ENCODE measurements around the gene SH3D19.
A peak's percentile ranks its signal among the peaks of the same experiment; 100 is the strongest.

The SH3D19 gene

DNA sequence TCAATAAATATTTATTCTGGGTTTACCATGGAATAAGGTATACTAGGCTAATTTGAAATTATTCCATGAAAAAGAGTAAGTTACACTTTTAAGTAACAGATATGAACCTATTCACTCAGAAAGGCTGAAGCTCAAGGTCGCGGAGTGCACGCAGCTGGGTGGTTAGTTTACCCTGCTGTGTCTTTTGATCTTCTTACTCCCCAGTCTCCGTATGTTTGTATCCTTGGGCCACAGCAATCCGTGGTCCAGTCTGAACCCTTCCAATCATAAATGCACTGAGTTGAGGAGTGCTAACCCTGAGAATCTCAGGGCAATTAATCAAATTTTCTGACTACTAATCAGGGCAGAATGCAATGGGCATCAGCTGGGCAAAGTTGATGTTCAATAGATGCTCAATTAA, 192.1 kb downstream of the SH3D19 start:
- H3K4me3 ChIP-seq (ENCODE audit: low read depth, low read length), result no peak overlapping the region
- no peak for DNase-seq (ENCODE audit: low read depth)

DNA sequence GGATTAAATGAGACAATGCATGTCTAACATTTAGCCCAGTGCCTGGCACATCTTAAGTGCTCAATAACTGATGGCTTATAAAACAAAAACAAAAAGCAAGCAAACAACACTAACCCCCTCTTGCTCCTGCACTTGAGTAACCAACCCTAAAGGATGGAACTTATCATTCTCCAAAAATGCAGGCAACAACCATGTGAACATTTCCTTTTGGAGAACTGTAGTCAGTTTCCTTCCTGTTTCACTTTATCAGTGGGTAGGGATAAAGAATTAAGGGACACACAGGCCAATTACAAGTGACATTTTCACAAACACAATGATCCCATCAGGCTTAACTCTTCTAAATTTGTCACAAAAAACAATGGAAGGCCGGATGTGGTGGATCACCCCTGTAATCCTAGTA, 195.6 kb downstream of the SH3D19 start:
- DNase-seq (ENCODE audit: low read depth), result no peak
- H3K4me3 ChIP-seq (ENCODE audit: low read depth, low read length), result no peak overlapping the region

GRCh38 chr4:151117371-151117962, 207.9 kb downstream of the SH3D19 start:
- no peak overlapping the region for H3K4me3 ChIP-seq (ENCODE audit: low read depth, low read length)
- DNase-seq (ENCODE audit: low read depth), result peak; percentile 30

DNA sequence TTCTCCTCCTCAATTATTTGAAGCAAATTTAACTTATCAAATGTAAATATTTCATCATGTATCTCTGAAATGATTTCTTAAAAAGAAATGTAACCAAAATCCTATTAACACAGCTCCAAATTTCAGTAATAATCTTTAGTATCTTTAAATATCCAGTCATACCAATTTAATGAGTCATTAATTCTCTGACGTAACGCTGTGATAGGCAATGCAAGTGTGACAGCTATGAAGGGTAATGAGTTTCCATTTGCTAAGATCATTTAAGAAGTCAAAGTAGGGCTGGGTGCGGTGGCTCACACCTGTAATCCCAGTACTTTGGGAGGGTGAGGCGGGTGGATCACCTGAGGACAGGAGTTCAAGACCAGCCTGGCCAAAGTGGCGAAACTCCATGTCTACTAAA, 210.4 kb downstream of the SH3D19 start:
- DNase-seq (ENCODE audit: low read depth), result no peak

GRCh38 chr4:151114338-151114737, 211.1 kb downstream of the SH3D19 start:
- H3K4me3 ChIP-seq (ENCODE audit: low read depth, low read length), result no peak overlapping the region
- DNase-seq (ENCODE audit: low read depth), result no peak

More for the DNA sequence above, 210.4 kb downstream of the SH3D19 start:
- no peak overlapping the region for H3K4me3 ChIP-seq (ENCODE audit: low read depth, low read length)

DNA sequence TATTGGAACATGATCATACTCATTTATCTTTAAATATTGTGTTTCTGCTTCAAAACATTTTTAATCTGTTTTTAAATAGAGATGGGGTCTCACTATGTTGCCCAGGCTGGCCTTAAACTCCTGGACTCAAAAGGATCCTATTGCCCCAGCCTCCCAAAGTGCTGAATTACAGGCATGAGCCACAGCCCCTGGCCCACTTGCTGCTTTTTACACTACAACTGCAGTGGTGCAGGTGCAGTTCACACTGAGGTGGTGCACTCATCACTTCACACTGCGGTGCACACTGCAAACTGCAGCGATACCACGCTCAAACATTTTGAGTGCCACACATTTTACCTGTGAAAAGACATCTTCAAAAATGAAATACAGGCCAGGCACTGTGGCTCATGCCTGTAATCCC, 215.2 kb downstream of the SH3D19 start:
- DNase-seq (ENCODE audit: low read depth), result no peak
- no peak overlapping the region for H3K4me3 ChIP-seq (ENCODE audit: low read depth, low read length)

- no peak overlapping the region for H3K4me3 ChIP-seq (ENCODE audit: low read depth, low read length)
- no peak for DNase-seq (ENCODE audit: low read depth)
Observed at GRCh38 chr4:151107063-151107462, 218.3 kb downstream of the SH3D19 start.

GRCh38 chr4:151105454-151106032, 219.9 kb downstream of the SH3D19 start:
- DNase-seq (ENCODE audit: low read depth), result no peak
- H3K4me3 ChIP-seq (ENCODE audit: low read depth, low read length), result no peak overlapping the region

- H3K4me3 ChIP-seq (ENCODE audit: low read depth, low read length), result no peak overlapping the region
- DNase-seq (ENCODE audit: low read depth), result no peak
Observed at GRCh38 chr4:151104621-151105020, 220.8 kb downstream of the SH3D19 start.

DNA sequence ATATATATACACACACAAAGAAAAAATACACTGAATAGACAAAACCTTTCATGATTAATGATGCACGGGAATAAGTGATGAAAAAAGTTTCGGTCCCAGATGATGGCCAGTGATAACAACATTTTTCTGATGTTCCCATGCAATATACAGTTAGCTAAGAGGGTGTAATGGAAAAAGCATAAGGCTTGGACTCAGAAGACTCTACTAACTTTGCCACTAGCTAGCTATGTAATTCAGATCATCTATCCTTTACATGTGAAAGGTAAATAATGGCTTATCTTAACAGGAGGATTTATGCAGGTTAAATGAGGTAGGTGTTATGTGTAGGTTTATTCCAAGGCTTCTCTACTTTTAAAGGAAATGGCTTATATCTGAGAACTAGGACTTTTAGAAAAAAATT, 221.6 kb downstream of the SH3D19 start:
- H3K4me3 ChIP-seq (ENCODE audit: low read depth, low read length), result no peak overlapping the region
- DNase-seq (ENCODE audit: low read depth), result no peak

DNA sequence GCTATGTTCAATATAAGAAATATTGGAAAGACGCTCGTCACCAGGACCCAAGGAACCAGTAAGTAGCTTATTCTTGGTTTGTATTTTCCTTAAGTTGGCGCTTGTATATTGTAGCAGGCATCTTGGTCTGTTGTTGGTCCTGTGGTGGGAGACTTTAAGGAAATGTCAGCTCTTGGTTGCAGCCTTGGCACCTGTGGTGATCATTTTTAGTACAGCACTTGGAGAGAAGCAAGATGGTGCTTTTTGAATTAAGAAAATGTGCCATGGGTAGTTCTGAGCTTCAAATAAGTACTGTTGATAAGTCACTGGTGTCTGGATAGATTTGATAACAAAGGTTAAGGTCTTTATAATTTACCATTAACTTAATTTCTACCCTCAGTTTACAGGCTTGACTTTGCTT, 224.9 kb downstream of the SH3D19 start:
- peak overlapping the region; percentile 100 for H3K4me3 ChIP-seq (ENCODE audit: low read depth, low read length)

DNA sequence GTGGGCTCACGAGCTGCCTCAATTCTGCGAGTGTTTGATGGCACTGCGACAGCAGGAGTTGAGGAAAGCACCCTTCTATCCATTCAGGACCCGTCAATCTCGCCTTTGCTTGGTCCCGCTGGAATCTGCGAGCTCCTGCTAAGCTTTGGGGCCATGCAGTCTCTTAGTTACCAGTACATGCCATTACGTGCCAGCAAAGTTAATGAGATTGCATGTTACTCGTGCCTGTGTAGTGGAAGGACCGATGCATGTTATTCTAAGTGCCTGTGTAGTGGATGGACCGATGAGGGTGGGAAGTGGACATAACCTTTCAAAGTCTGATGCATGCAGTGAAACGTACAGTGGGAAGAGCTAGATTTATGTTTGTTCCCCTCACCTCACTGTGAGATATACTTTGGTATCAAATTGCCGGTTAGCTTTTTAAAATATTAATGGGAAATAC, 225.4 kb downstream of the SH3D19 start:
- peak overlapping the region; percentile 100 for H3K4me3 ChIP-seq (ENCODE audit: low read depth, low read length)
- no peak for DNase-seq (ENCODE audit: low read depth)

More for the DNA sequence above, 224.9 kb downstream of the SH3D19 start:
- DNase-seq (ENCODE audit: low read depth), result no peak

DNA sequence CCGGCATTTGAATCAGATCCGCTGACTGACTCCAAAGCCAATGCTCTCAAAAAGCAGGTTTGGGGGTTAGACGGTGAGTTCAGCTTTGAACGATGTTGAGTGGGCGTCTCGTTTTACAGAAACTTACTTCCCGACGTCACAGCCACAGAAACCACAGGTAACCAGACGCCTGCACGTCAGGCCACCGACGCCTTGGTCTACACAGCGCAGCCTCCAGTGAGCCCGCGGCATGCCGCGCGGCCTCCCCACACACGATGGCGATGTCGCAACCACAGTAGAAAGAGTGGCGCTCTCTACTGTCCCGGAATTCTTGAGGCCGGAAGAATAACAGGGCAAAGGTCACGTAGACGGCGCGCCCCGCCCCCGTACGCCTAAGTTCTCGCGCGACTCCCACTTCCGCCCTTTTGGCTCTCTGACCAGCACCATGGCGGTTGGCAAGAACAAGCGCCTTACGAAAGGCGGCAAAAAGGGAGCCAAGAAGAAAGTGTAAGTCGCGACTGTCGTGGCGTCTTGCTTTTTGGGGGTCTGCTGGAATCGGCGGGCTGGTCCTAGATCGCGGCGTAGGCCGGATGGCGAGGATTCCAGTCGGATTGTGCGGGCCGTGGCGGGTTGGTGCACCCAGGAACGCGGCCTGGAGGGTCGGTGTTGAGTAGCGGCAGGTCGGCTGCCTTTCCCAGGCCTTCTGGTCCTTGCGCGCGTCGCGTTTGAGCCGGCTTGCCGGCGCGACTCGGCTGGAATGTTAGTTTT, 226.0 kb downstream of the SH3D19 start, which contains the start of gene RPS3A:
Gene RPS3A, plus strand, starts transcription at position 400 of the 747 bp plus-strand sequence. Its CDS starts 25 bp downstream, at position 425.
- peak; percentile 94 for DNase-seq (ENCODE audit: low read depth)
- peak within 1 kb of the TSS; percentile 100 for H3K4me3 ChIP-seq (ENCODE audit: low read depth, low read length)

- H3K4me3 ChIP-seq (ENCODE audit: low read depth, low read length), result peak overlapping the region; percentile 100
- DNase-seq (ENCODE audit: low read depth), result no peak
Observed at GRCh38 chr4:151098979-151099228, 226.5 kb downstream of the SH3D19 start.

- no peak overlapping the region for H3K4me3 ChIP-seq (ENCODE audit: low read depth, low read length)
- no peak for DNase-seq (ENCODE audit: low read depth)
Observed at GRCh38 chr4:151097759-151098158, 227.6 kb downstream of the SH3D19 start.

GRCh38 chr4:151095142-151095541, 230.3 kb downstream of the SH3D19 start:
- no peak for DNase-seq (ENCODE audit: low read depth)
- no peak overlapping the region for H3K4me3 ChIP-seq (ENCODE audit: low read depth, low read length)

DNA sequence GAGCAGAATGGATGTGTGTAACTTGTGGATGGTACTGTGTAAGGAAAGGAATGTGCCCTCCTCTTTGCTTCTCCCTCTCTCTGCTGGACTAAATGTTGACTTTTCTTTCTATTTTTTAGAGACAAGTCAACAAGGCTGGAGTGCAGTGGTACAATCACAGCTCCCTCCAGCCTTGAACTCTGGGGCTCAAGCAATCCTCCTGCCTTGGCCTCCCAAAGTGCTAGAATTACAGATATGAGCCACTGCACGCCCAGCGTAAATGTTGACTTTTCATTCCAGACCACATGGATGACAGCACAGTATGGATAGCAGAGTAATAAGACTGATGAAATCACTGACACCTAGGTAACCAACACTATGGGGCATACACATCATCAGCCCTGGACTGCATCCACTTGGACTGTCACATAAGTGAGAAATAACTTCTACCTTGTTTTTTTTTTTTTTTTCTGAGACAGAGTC, 231.1 kb downstream of the SH3D19 start:
- H3K4me3 ChIP-seq (ENCODE audit: low read depth, low read length), result no peak overlapping the region
- no peak for DNase-seq (ENCODE audit: low read depth)

DNA sequence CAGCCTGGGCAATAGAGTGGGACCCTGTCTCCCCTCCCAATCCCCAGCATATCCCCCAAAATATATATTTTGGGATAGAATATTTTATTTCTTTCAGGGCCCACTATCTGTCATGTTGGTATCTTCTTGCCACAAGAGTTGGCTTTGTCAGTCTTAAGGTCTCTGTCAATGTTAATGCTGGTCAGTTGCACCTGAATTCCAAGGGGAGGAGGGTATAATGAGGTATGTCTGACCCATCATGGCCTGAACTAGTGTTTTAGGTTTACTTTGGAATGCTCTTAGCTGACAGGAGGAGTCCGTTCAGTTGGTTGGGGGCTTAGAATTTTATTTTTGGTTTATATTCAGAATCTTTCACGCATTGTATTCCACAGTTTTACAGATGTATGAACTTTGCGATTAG, 232.2 kb downstream of the SH3D19 start:
- no peak overlapping the region for H3K4me3 ChIP-seq (ENCODE audit: low read depth, low read length)
- DNase-seq (ENCODE audit: low read depth), result no peak

DNA sequence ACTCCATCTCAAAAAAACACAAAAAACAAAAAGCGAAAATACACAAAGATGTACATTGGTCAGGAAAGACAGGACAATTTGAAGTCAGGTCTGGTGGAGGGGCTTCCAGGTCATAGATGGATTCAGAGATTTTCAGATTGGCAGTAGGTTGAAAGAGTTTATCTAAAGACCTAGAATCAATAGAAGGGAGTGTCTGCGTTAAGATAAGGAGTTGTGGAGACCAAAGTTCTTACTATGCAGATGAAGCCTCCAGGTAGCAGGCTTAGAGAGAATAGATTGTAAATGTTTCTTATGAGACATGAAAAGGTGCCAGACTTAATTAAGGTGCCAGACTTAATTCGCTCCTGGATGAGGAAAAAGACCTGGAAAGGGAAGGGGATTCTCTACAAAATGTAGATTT, 232.9 kb downstream of the SH3D19 start:
- no peak for DNase-seq (ENCODE audit: low read depth)
- H3K4me3 ChIP-seq (ENCODE audit: low read depth, low read length), result no peak overlapping the region

DNA sequence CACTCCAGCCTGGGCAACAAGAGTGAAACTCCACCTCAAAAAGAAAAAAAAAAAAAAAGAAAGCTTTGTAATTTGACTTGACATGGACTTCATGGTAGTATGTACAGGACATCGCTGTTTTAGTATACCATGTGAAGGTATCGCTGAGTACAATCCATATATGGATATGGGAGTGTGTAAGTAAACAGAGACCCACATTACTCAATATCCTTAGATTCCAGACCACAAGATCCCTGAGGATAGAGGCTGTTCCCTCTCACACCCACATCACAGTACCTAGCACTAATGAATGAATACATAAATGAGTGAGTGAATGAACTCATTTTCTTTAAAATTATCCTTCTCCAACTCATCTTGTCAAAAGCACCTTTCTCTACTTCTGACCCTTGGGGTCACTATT, 234.4 kb downstream of the SH3D19 start:
- H3K4me3 ChIP-seq (ENCODE audit: low read depth, low read length), result no peak overlapping the region
- DNase-seq (ENCODE audit: low read depth), result no peak

DNA sequence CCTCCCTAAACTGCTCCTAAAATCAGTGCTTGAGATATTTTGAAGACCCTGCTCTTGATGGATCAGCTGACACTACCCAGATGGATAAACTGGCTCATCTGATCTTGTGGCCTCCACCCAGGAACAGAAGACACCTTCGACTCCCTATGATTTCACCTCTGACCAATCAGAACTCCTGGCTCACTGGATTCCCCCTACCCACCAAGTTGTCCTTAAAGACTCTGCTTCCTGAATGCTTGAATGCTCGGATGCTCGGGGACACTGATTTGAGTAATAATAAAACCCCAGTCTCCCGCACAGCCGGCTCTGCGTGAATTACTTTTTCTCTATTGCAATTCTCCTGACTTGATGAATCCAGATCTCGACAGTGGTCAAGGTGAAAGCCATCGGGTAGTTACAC, 237.9 kb downstream of the SH3D19 start:
- H3K4me3 ChIP-seq (ENCODE audit: low read depth, low read length), result no peak overlapping the region

More for the DNA sequence above, 237.9 kb downstream of the SH3D19 start:
- DNase-seq (ENCODE audit: low read depth), result no peak
